Pancreas (tissue), 10 donors: ENCODE results near the gene SLC35C1. TPM values are rescaled to one million over a fixed set of nuclear protein-coding genes. Genes with fewer than 3 reads are reported as not detected.

Source experiments
- ATAC-seq, 4 donors: fragments of 200-7000 bp; cut with Tn5 transposase; one replicate each; pipeline versions ENCODE4 v1.8.0 to v1.9.1; 2020; ENCODE audit warnings: mild to moderate bottlenecking in 4 of 4, moderate library complexity in 4 of 4
- DNase-seq, 6 donors: peaks; one replicate each; pipeline ENCODE4 v3.0.0-alpha.2; 2020
- FAIRE-seq: peaks from 2 replicates; lab custom pipeline; 2012; peaks lifted over from hg19 to GRCh38; lab: Jason Lieb, UNC
- H3K27ac ChIP-seq, 4 donors: fragments of 200-600 bp; sonication (generic); 1 replicate in 3 of 4; 2 replicates in 1 of 4; pipeline versions ENCODE4 v1.5.0 to v1.8.0; 2020
- H3K27me3 ChIP-seq, 4 donors: fragments of 200-600 bp; one replicate each; pipeline ENCODE4 v1.8.0; 2021
- H3K36me3 ChIP-seq, 3 donors: fragments of 200-600 bp; sonication (generic) in 1 of 3; one replicate each; pipeline versions ENCODE4 v1.5.0 to v1.8.0; 2020 to 2021
- H3K4me1 ChIP-seq, 3 donors: fragments of 200-600 bp; one replicate each; pipeline ENCODE4 v1.8.0; 2021
- H3K4me3 ChIP-seq, 4 donors: fragments of 200-600 bp; sonication (generic) in 2 of 4; one replicate each; pipeline versions ENCODE4 v1.5.0 to v1.8.0; 2020 to 2021
- H3K9me3 ChIP-seq, 4 donors: fragments of 200-600 bp; one replicate each; pipeline ENCODE4 v1.8.0; 2021
- WGBS, 2 donors: extraction: QIAGEN DNeasy Blood & Tissue Kit; methylation state at CpG; one replicate each; pipeline ENCODE4 v1.1.7; 2013; 5-methylcytosine and 5-hydroxymethylcytosine counted together
- intact Hi-C, 3 donors: fragments of 100-400 bp; cut with DNase I; formaldehyde crosslinking; loops; one replicate each; pipeline versions ENCODE4 v1.11.1 to v1.14.2; 2022
- polyA plus RNA-seq, 2 donors: library from polyadenylated mRNA; stranded (reverse); fragments of 200-250 nt; gene quantifications; one replicate each; pipeline ENCODE4 v1.2.3, GENCODE V29; 2013
- total RNA-seq, 6 donors: library from RNA; stranded (reverse); fragmentation: NEBNext Ultra II Directional in 4 of 6; extraction: Animal tissue kit (Norgen Biotek cat#: 25700) in 4 of 6; gene quantifications; one replicate each; pipeline versions ENCODE4 v1.2.1 to v1.2.4, GENCODE V29; 2021 to 2023
- TF ChIP-seq, protein P1 (sequence below), 4 donors: fragments of 200-600 bp; sonication (generic) in 3 of 4; IDR thresholded peaks; one replicate each; pipeline versions ENCODE4 v1.5.0 to v1.8.0; 2021; ENCODE audit warnings: antibody characterized with exemption in 4 of 4
- donor health status: healthy with polysubstance abuse.
- donor health status: DM: no; HTN: no; CAD: no; lungs with moderate emphysema.
- donor health status: DM: no; HTN: no; CAD: no.
- donor health status: control.
- donor health status: control.
- donor health status: Bipolar disorder and iron deficiency.
- donor health status: DM: yes; HTN: yes; CAD: no.
- donor health status: DM: no; HTN: no; CAD: no.
- donor health status: DM: no; HTN: no; CAD: no.
- donor health status: DM: yes; HTN: yes; CAD: no.

The SLC35C1 gene
- total and polyA plus RNA-seq, 8 donors: 5.4 to 14.2 (median 7.5) TPM

DNA sequence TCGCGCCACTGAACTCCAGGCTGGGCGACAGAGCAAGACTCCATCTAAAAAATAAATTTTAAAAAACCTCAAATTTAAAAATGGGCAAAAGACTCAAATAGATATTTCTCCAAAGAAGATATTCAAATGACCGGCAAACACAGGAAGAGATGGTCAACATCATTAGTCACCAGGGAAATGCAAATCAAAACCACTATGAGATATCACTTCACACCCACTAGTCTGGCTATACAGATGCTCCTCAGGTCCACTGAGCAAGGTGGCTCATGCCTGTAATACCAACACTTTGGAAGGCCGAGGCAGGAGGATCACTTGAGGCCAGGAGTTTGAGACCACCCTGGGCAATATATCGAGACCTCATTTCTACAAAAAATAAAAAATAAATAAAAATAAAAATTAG lies 43.3 kb upstream of the SLC35C1 start:
- Histone ChIP-seq H3K36me3 (no peaks in the 10 kb centered on the region), H3K27ac (no peak overlapping the region), H3K4me1 (no peaks in the 10 kb centered on the region), H3K9me3 (no peaks in the 10 kb centered on the region), H3K27me3 (no peaks in the 10 kb centered on the region), H3K4me3 (no peak overlapping the region)
- TF ChIP-seq, protein P1, sequence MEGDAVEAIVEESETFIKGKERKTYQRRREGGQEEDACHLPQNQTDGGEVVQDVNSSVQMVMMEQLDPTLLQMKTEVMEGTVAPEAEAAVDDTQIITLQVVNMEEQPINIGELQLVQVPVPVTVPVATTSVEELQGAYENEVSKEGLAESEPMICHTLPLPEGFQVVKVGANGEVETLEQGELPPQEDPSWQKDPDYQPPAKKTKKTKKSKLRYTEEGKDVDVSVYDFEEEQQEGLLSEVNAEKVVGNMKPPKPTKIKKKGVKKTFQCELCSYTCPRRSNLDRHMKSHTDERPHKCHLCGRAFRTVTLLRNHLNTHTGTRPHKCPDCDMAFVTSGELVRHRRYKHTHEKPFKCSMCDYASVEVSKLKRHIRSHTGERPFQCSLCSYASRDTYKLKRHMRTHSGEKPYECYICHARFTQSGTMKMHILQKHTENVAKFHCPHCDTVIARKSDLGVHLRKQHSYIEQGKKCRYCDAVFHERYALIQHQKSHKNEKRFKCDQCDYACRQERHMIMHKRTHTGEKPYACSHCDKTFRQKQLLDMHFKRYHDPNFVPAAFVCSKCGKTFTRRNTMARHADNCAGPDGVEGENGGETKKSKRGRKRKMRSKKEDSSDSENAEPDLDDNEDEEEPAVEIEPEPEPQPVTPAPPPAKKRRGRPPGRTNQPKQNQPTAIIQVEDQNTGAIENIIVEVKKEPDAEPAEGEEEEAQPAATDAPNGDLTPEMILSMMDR (IDR thresholded peaks at IDR 0.05): no peak
- 92 to 95% methylated on average over 6 of the region's 6 CpGs for WGBS, 2 donors
- DNase-seq: no peak
- intact Hi-C loops: no loop called here
- no peak for FAIRE-seq
- no peak for ATAC-seq

DNA sequence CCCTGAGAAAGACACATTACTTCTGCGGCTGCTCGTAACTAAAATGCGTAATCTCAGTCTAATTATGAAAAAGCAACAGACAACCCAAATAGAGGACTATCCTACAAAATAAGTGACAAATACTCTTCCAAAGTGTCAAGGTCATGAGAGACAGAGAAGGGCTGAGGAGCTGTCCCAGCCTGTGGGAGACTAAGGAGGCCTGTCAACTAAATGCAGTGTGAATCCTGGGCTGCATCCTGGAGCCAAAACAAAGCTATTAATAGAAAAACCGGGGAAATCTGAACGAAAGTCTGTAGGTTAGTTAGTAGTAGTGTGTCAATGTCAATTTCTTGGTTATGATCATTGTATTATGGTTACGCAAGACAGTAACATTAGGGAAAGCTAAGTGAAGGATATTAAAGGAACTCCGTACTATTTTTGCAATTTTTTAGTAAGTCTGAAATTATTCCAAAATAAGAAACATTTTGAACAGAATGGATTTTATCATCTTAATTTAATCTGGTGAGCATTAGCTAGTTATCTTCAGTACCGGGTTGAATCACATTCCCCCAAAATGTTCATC lies 39.8 kb upstream of the SLC35C1 start:
- Histone ChIP-seq H3K4me1 (no peaks in the 10 kb centered on the region), H3K36me3 (no peaks in the 10 kb centered on the region), H3K27ac (no peak overlapping the region), H3K27me3 (no peaks in the 10 kb centered on the region), H3K4me3 (no peak overlapping the region), H3K9me3 (no peaks in the 10 kb centered on the region)
- intact Hi-C loops: no loop called here
- ATAC-seq: no peak
- TF ChIP-seq, protein P1 (IDR thresholded peaks at IDR 0.05): no peak
- DNase-seq: no peak
- FAIRE-seq: no peak
- WGBS, 2 donors: 71 to 75% methylated on average over 8 of the region's 8 CpGs

DNA sequence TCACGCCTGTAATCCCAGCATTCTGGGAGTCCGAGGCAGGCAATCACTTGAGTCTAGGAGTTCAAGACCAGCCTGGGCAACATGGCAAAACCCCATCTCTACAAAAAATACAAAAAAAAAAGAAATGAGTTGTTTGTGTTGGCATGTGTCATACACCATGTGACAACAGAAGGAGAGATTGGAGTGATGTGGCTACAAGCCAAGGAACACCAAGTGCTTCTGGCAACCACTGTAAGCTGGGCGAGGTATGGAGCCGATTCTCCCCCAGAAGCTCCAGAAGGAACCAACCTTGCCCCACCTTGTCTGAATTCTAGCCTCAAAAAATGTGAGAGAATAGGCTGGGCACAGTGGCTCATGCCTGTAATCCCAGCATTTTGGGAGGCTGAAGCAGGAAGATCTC lies 39.1 kb upstream of the SLC35C1 start:
- TF ChIP-seq, protein P1 (IDR thresholded peaks at IDR 0.05): no peak
- Histone ChIP-seq H3K9me3 (no peaks in the 10 kb centered on the region), H3K27me3 (no peaks in the 10 kb centered on the region), H3K36me3 (no peaks in the 10 kb centered on the region), H3K4me1 (no peaks in the 10 kb centered on the region), H3K27ac (no peak overlapping the region), H3K4me3 (no peak overlapping the region)
- intact Hi-C loops: no loop called here
- no peak for FAIRE-seq
- ATAC-seq: peak in 1 of 4 donors; percentile 62
- no peak for DNase-seq
- WGBS, 2 donors: 58 to 60% methylated on average over 4 of the region's 4 CpGs

DNA sequence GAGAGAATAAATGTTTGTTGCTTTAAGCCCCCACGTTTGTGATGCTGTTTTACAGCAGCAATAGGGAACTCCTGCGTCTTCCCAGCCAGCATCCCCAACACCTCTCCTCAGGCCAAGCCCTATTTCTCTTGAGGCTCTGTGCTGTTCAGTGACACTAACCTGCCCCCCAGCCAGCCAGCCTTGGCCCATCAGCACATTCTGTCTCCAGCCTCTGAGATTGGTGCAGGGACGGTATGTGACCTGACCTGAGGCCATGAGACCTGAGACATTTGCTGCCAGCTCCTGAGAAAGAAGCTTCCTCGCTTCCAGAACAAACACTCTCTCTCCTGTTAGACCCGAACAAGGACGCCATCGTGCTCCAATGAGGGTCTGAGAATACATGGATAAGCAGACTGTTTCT lies 38.5 kb upstream of the SLC35C1 start:
- Histone ChIP-seq H3K9me3 (no peaks in the 10 kb centered on the region), H3K4me3 (no peak overlapping the region), H3K27me3 (no peaks in the 10 kb centered on the region), H3K4me1 (no peaks in the 10 kb centered on the region), H3K36me3 (no peaks in the 10 kb centered on the region), H3K27ac (no peak overlapping the region)
- whole genome bisulfite sequencing, 2 donors: 43 to 63% methylated on average over 7 of the region's 7 CpGs
- ATAC-seq: no peak
- DNase-seq: no peak
- intact Hi-C loops: no loop called here
- TF ChIP-seq, protein P1 (IDR thresholded peaks at IDR 0.05): no peak
- no peak for FAIRE-seq

DNA sequence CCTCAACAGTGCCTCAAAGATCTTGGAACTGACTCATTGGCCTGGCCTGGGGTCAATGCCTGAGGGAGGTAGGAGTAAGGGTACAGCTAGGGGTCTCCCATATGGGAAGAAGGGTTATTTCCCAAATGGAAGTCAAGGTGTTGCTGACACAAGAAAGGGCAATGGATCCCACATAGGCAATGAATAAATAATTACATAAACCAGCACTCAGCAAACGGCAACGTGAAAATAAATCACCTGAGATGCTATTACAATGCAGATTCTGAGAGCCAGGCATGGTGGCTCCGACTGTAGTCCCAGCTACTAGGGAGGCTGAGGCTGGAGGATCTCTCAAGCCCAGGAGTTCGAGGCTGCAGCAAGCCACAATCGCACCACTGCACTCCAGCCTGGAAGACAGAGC lies 36.5 kb upstream of the SLC35C1 start:
- Histone ChIP-seq H3K9me3 (no peaks in the 10 kb centered on the region), H3K36me3 (no peaks in the 10 kb centered on the region), H3K4me1 (no peaks in the 10 kb centered on the region), H3K27me3 (no peaks in the 10 kb centered on the region), H3K4me3 (no peak overlapping the region), H3K27ac (no peak overlapping the region)
- intact Hi-C loops: no loop called here
- 68 to 87% methylated on average over 5 of the region's 5 CpGs for WGBS, 2 donors
- no peak for DNase-seq
- no peak for ATAC-seq
- TF ChIP-seq, protein P1 (IDR thresholded peaks at IDR 0.05): no peak
- FAIRE-seq: no peak
